Ascending aorta (tissue), 2 donors: ENCODE data around the gene ADAMTS8. TPM values are rescaled to one million over a fixed set of nuclear protein-coding genes. Genes with fewer than 3 reads are reported as not detected.

Source experiments
- DNase-seq, 2 donors: peaks; one replicate each; pipeline ENCODE4 v3.0.0-alpha.2; 2019; ENCODE audit warnings: low spot score in 2 of 2
- H3K27ac ChIP-seq, 2 donors: fragments of 200-600 bp; sonication (generic); one replicate each; pipeline ENCODE4 v1.5.1; 2016 to 2017; ENCODE audit warnings: mild to moderate bottlenecking in 1 of 2
- H3K27me3 ChIP-seq: fragments of 200-600 bp; sonication (generic); one replicate; pipeline ENCODE4 v1.5.1; 2017
- H3K36me3 ChIP-seq, 2 donors: fragments of 200-600 bp; sonication (generic); one replicate each; pipeline ENCODE4 v1.5.1; 2016
- H3K4me1 ChIP-seq, 2 donors: fragments of 200-600 bp; sonication (generic); one replicate each; pipeline ENCODE4 v1.5.1; 2016 to 2017; ENCODE audit warnings: mild to moderate bottlenecking in 1 of 2
- H3K4me3 ChIP-seq, 2 donors: fragments of 200-600 bp; sonication (generic); one replicate each; pipeline ENCODE4 v1.5.1; 2016 to 2017; ENCODE audit warnings: mild to moderate bottlenecking in 1 of 2
- H3K9me3 ChIP-seq, 2 donors: fragments of 200-600 bp; sonication (generic); one replicate each; pipeline ENCODE4 v1.5.1; 2016
- CTCF ChIP-seq, 3 experiments: fragments of 200-600 bp in 2 of 3; fragments of 450-650 bp in 1 of 3; sonication (generic) in 2 of 3; IDR thresholded peaks; one replicate each; pipeline ENCODE4 v1.5.1; 2016 to 2019; ENCODE audit warnings: antibody characterized with exemption in 3 of 3, mild to moderate bottlenecking in 1 of 3, moderate library complexity in 1 of 3
- intact Hi-C: fragments of 100-400 bp; cut with DNase I; formaldehyde crosslinking; loops from one replicate; pipeline ENCODE4 v1.15.1; 2023
- total RNA-seq: library from RNA; depleted of rRNA; stranded (reverse); fragments of >200 nt; gene quantifications from one replicate; pipeline ENCODE4 v1.1.0, GENCODE V29; 2016

ADAMTS8 gene
- total RNA-seq, 1 donor from 2014 or later: 0.64 TPM

GRCh38 chr11:130413405-130414106 lies 14.9 kb downstream of the ADAMTS8 start:
- DNase-seq: peak in 1 of 2 donors; percentile 82
- Histone ChIP-seq H3K4me1 (peaks cover 9 to 18% of the 10 kb centered on the region in 2 donors), H3K4me3 (no peak overlapping the region), H3K9me3 (no peaks in the 10 kb centered on the region), H3K36me3 (no peaks in the 10 kb centered on the region), H3K27me3 (no peaks in the 10 kb centered on the region), H3K27ac (peak overlapping the region; percentile 59 to 81)
- no peak for TF ChIP-seq CTCF (IDR thresholded peaks at IDR 0.05)
- intact Hi-C loops: no loop called here

GRCh38 chr11:130411223-130411622 lies 17.2 kb downstream of the ADAMTS8 start:
- H3K9me3 ChIP-seq: no peaks in the 10 kb centered on the region
- no peak overlapping the region for H3K27ac ChIP-seq
- intact Hi-C loops: no loop called here
- H3K36me3 ChIP-seq: no peaks in the 10 kb centered on the region
- H3K4me1 ChIP-seq: peaks cover 9 to 18% of the 10 kb centered on the region in 2 donors
- DNase-seq: no peak
- H3K27me3 ChIP-seq: no peaks in the 10 kb centered on the region
- H3K4me3 ChIP-seq: no peak overlapping the region
- TF ChIP-seq CTCF (IDR thresholded peaks at IDR 0.05): no peak

GRCh38 chr11:130409594-130410388 lies 18.6 kb downstream of the ADAMTS8 start:
- no peaks in the 10 kb centered on the region for H3K27me3 ChIP-seq
- H3K4me3 ChIP-seq: no peak overlapping the region
- peaks cover 9 to 18% of the 10 kb centered on the region in 2 donors for H3K4me1 ChIP-seq
- DNase-seq: no peak
- no peaks in the 10 kb centered on the region for H3K9me3 ChIP-seq
- no peak for TF ChIP-seq CTCF (IDR thresholded peaks at IDR 0.05)
- H3K36me3 ChIP-seq: no peaks in the 10 kb centered on the region
- no peak overlapping the region for H3K27ac ChIP-seq
- intact Hi-C loops: no loop called here

GRCh38 chr11:130408901-130409300 lies 19.5 kb downstream of the ADAMTS8 start:
- no peak for TF ChIP-seq CTCF (IDR thresholded peaks at IDR 0.05)
- peaks cover 4 to 13% of the 10 kb centered on the region in 2 donors for H3K4me1 ChIP-seq
- H3K4me3 ChIP-seq: no peak overlapping the region
- no peaks in the 10 kb centered on the region for H3K36me3 ChIP-seq
- DNase-seq: no peak
- peak overlapping the region in 1 of 2 donors; percentile 43 for H3K27ac ChIP-seq
- H3K9me3 ChIP-seq: no peaks in the 10 kb centered on the region
- intact Hi-C loops: no loop called here
- H3K27me3 ChIP-seq: no peaks in the 10 kb centered on the region

- H3K4me1 ChIP-seq: peaks cover 4 to 12% of the 10 kb centered on the region in 2 donors
Measured at GRCh38 chr11:130408401-130408890, 20.0 kb downstream of the ADAMTS8 start.

More at GRCh38 chr11:130408401-130408890, 20.0 kb downstream of the ADAMTS8 start:
- no peak for TF ChIP-seq CTCF (IDR thresholded peaks at IDR 0.05)
- H3K27me3 ChIP-seq: no peaks in the 10 kb centered on the region
- no peak for DNase-seq
- peak overlapping the region in 1 of 2 donors; percentile 43 for H3K27ac ChIP-seq
- H3K4me3 ChIP-seq: no peak overlapping the region
- H3K36me3 ChIP-seq: no peaks in the 10 kb centered on the region
- intact Hi-C loops: no loop called here
- no peaks in the 10 kb centered on the region for H3K9me3 ChIP-seq
